NCI-H345 treated with DMSO at 0.1 percent for 48 hours (cell line): ENCODE results near the gene ISM1.
A peak's percentile ranks its signal among the peaks of the same experiment; 100 is the strongest.

Experiments used
- DNase-seq: peaks from one replicate; lab custom pipeline; 2025; ENCODE audit not compliant: unreplicated experiment; lab: John Stamatoyannopoulos, UW

Gene ISM1

DNA sequence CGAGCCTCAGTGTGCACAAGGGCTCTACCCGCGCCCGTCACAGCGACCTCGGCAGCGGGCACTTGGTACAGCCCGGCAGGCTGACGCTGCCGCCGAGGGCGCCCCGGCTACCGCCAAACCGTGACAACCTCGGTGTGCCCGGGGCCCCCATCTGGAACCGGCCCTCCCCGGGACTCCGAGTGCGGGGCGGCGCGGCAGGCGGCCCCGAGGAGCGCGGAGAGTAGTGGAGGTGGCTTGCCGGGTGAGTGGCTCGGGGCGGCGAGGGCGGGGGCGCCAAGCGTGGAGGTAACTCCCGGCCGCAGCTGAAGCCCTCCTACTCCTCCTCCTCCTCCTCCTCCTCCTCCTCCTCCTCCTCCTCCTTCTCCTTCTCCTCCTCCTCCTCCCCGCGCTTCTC, at the start of gene ISM1:
ISM1 (plus strand) TSS at position 371 of the 394 bp plus-strand sequence. CDS start 503 bp downstream, outside the sequence.
- DNase-seq = no peak

DNA sequence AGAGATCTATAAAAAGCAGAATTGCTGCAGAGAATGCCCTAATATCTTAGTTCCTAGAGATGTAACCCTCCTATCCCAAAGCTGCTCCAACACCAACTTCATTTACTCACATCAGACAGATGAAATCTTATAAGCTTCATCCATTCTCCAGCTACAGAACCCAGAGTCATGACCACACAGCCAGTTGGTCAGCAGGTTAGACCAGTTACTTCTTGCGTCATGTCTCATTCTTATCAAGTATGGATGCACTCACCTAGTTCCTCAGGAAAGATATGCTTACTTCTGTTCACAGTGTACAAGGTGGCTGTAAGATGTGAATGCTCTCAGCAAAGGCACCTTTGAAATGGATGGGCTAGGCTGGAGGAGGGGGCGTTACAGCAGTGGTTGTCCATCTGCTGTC, 47.9 kb upstream of the ISM1 start:
- DNase-seq = no peak

DNA sequence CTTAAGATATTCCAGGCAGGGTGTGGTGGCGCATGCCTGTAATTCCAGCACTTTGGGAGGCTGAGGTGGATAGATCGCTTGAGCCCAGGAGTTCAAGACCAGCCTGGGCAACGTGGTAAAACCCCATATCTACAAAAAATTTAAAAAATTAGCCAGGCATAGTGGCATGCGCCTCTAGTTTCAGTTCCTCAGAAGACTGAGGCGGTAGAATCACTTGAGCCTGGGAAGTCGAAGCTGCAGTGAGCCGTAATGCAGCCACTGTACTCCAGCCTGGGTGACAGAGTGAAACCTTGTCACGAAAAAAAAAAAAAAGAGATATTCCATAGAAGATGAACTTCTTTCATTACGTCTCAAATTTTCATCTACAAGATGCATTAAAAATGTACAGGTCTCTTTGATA, 46.7 kb upstream of the ISM1 start:
- DNase-seq = no peak

DNA sequence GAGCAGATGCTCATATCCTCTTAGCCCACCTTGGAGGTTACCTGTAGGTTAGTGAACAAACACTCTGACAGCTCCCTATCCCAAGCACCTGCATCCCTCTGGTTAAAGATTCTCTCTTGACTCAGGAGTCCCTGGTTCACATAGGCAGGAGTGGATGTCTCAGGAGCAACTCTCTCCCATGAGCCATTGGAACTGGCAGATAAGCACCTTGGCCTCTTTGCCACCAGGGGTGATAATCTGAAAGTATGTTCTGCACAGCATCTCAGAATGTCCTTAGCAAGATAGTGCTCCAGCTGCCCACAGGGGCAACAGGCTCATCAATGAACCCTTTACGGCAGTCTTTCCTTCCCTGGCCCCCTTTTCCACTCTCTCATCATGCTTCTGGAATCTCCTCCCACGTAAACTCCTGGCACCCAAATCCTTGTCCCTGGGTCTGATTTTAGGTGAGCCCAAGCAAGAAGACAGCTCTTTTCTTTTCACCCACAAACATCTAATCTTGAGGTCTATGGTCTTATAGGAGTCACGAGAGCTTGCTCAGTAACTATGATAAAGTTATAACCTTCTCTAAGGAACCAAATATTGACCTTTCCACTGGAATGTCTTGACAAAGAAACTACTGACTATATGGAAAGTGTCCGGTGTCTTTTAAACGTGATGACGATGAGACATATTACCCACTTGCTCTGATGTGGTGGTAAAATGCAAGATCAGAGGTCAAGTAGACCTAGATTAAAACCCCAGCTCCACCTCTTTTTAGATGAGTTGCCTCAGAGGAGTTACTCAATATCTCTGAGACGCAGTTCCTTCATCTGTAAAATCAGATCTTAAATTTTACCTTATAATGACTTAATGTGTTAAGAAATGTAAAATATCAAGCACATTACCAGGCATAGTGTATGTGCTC, 39.8 kb upstream of the ISM1 start:
- no peak for DNase-seq

DNA sequence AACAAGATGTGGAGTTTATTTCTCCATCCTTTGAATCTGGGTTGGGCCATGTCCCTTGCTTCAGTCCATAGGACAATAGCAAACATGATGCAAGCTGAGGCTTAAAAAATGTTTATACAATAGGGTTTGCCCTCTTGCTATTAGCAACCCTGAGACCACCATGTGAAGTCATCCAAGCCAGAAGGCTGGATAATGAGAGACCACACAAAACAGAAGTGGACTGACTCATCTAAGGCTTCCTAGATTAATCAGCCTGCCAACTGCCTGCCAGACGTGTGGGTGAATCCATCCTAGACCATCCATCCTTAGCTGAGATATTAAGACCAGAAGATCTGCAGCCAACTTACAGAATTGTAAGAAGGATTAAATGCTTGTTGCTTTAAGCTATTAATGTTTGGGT, 38.1 kb upstream of the ISM1 start:
- DNase-seq = no peak

DNA sequence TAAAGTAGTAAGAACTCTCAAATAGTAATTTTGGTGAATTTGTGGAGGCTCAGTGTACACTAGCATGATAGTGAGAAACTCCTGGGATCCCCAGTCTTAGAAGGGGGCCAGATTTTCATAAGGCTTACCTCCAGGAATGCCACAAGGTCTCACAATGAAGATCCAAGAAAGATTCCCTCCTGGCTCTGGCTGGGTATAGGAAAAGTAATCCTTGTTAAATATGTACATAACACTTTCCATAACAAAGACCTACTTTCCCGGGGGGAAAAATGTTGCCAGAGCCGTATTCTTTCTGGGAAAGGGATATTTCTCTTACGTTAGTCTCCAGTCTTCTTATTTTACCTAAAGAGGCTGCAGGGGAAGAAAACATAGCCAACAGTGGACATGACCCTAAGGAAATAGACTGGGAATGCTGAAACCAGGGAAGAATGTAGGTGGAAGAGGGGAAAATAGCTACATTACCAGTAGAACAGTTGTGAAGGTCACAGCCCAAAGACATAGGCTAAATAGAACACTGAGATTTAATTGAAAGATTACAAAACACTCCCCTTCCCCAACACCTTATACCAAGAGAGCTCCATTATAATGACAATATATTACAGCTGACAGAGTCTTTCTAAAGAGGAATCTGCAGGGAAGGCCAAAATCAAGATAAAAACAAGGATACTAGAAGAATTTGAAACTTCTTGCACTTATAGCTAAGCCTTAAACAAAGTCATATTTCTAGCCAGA, 34.9 kb upstream of the ISM1 start:
- no peak for DNase-seq

DNA sequence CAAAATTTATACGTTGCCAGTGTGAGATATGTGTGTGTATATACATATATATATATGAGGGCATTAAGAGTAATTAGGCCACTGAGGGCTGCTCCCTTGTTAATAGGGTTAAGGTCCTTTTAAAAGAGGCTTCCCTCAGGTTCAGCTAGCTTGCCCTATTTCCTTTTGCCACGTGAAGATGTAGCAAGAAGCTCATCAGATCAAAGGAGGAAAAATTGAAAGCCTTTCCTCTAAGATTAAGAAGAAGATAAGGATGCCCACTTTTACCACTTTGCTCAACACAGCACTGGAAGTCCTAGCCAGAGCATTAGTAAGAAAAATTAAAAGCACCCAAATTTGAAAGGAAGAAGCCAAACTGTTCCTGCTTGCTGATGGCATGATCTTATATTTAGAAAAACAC, 33.2 kb upstream of the ISM1 start:
- DNase-seq = no peak

DNA sequence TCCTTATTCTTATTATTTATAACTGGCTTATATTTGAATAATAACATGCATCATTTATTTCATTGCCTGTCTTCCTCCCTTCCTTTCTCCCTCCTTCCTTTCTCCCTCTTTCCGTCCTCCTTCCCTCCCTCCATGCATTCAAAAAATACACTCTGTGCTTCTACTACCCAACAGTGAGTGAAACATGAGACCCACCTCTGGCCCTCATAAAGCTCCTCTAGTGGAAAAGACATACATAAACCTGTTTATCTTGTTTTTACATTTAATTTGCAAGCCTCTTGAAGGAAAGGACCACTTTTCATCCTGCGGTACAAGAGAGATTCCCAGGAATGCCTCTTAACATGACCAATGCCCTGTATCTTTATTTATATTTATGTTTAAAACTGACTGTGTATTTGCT, 21.8 kb upstream of the ISM1 start:
- DNase-seq = no peak

DNA sequence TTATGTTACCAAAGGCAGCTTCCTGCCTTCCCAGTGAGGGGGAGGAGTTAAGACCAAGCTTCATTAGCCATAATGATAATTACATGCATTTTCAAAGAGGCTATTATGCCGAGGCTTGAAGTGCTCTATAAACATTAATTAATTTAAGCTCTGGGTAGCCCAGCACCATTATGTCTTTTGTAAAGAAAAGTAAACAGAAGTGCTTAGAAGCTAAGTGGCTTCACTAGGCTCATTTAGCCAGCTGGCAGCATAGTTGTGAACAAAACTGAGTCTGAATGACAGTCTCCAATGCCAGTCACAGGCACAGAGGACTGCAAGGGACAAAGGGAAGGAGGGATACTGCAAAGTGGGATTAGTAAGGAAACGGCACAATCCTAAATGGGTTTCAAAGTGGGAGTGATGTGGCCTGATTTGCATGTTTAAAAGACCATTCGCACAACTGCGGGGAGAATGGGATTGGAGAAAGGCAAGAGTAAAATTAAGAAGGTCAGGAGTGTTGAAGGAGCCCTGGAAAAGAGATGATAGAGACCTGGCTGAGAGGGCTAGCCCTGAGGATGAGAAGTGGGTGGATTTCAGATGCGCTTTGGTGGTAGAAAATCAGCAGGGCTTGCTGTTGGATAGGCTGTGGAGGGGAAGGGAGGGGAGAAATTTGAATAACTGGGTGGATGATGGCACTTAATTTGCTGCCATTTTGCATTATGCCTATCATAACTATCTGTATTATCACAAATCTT, 20.1 kb upstream of the ISM1 start:
- DNase-seq = peak; percentile 98

DNA sequence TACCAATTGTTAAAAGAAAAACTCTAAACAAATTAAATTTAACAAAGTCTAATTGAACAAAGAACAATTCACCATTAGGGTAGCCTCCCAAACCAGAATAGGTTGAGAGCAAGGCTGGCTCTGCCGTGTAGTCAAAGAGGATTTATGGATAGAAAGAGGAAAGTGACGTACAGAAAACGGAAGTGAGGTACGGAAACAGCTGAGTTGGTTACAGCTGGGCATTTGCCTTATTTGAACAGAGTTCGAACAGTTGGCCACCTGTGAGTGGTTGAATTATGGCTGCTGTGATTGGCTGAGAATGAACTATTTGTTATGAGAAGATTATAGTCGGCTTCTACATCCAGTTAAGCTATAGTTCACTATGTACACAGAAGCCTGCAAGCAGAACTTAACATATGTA, 18.5 kb upstream of the ISM1 start:
- no peak for DNase-seq

DNA sequence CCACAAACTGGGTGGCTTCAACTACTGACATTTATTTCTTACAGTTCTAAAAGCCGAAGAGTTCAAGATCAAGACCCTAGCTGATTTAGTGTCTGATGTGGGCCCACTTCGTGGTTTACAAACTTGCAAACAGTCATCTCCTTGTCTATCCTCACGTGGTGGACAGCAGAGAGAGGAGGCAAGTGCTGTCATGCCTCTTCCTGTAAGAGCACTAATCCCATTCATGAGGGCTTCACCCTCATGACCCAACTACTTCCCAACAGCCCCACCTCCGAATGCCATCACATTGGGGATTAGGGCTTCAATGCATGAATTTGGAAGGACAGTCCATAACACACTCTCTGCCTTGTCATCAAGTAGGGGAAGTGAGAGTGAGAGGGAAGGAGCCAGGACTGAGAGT, 15.6 kb upstream of the ISM1 start:
- no peak for DNase-seq

DNA sequence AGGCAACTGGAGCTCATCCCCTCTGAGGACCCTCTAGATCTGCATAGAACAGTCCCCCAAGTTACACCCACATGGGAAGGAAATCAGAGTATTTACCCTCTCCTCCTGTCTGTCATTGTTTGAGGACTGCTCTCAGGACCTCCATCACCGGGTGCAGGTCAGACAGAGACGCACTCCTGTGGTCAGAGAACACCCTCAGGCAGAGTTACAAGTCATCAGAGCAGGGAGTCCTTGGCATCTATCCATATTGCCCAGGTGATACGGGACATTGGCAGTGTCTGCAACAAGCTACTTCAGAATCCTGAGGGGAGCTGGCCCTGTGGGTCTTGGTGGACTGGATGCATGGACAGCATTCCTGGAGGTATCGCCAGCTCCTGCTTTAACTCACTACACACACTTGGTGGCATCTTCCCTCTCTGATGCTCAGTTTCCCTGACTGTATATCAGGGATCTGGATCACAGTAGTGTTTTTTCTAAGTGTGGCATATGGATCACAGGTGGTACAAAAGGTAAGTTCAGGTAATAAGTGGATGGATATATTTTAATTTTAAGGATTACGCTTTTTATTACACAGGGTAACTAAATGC, 15.1 kb upstream of the ISM1 start:
- peak; percentile 18 for DNase-seq

DNA sequence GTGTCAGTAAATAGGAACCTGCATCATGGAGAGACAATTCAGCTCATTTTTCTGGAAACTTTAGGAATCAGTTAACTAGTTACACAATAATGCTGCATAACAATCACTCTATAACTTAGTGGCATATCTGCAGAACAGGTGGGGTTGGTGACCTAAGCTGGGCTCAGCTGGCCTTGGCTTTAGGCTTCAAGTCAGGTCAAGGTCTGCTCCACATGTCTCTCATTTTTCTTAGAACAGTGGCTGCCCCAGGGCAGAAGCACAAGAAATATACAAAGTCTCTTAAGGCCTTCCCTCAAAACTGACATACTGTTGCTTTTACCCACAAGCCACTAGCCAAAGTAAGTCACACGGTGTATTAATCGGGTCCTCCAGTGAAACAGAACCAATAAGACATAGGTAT, 14.1 kb upstream of the ISM1 start:
- DNase-seq = no peak

DNA sequence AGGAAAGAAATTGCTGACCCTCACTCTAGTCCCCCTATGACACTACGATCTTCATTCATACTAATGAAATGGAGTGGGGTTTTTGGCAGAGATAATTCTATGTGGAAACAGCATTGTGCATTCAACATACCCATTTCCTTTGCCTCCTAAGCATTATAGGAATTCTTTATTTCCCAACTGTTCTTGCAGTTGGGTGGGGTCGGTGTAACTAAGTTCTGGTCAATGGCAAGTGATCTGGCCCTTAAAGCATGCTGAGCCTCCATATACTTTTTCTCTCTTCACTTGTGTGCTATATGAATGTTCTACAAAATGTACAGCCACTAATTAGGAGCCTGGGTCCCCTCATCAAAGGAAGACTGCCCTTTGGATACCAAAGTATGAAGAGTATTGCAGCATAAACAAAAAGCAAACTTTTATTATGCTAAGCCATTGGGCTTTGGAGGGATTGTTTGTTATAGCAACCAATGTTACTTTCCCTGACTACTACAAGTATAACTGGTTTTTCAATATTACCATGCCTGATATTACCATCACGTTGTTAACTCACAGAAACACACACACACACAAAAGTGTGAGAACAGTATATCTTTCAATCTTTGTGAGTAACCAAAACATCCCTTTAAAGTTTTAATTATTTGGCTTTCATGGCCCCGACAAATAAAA, 9.0 kb upstream of the ISM1 start:
- no peak for DNase-seq

DNA sequence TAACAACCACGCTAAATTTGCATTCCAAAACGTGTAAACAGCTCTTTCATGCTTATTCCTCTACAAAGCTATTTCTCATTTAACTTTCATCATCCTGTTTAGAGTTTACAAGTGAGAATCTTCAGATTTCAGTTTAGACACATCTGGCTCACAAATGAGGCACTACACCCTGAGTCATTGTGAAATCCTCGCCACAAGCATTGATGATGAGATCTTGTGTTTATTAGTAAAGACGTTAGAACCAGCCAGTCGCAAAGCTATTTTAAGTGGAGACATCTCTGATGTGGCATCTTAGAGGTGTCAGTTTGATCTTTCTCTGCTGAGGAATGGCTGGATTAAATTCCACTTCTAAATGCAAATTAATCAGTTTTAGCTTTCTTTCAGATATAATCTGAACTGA, 8.3 kb upstream of the ISM1 start:
- no peak for DNase-seq

DNA sequence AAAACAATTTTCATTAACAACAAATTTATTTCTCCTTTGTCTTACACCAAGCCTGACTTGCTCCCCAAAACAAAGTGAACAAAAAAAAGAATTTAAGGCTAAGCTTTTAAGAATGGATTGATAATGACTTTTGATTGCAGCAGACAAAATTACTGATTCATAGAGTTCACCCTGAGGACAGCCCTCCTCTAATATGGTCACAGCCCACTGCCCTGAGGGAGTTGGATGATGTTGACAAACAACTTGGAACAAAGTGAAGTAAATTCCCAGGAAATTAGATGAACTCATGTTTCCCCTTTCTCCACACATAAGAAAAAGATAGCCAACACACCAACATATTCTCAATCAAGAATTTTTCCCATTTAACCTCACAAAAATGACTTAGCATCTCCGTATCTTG, 7.7 kb upstream of the ISM1 start:
- DNase-seq = no peak

DNA sequence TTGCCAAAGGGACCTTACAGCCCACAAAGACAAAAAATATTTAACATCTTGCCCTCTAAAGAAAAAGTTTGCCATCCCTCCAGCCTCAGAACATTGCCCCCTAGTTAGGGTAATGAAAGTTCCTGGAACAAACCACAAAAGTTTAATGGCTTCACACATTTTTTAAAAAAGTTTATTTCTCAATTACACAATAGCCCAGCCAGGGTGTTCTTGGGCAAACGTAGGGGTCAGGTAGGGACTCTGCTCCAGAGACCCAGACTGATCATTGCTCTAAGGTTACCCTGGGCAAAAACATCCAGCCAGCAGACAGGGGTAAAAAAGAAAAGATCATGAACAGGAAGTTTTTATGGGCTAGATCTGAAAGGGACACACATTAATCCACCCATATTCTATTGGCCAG, 4.5 kb upstream of the ISM1 start:
- DNase-seq = no peak

DNA sequence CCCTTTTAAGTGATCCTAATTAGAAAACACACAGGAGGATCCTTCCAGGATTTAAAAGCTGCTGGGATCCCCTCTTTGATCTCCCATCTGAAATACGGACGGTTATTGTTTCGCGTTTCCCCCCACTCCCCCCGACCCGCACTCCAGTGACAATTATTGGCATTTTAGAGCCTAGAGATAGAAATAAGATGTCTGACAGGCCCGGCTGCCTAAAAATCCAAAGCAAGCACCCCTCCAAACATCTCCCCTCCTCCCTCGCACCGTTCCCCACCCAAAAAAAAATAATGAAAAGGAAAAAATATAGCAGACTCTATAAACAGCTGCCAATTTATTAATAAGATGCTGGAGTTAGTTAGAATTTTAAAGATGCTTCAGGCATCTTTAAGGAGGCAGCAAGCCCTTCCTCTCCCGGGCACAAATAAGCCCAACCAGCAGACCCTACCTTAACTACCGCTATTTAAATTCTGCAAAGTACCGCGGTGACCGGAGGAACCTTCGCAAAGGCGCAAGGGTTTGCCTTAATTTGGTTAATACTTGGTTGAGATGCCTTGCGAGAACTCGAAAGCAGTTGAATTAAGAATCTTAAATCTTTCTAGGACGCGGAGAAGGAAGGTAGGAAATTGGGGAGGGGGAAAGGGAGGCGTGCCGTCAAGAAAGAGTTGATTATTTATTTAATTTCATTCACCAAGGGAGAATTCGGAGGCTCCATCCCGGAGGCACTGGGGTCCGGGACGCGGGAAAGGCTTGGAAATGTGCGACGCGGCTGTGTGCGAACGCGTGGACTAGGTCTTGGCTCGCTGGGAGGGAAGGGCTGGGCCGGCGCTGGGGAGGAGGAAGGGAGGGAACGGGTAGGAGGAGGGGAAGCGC, 1.5 kb upstream of the ISM1 start:
- DNase-seq = no peak

DNA sequence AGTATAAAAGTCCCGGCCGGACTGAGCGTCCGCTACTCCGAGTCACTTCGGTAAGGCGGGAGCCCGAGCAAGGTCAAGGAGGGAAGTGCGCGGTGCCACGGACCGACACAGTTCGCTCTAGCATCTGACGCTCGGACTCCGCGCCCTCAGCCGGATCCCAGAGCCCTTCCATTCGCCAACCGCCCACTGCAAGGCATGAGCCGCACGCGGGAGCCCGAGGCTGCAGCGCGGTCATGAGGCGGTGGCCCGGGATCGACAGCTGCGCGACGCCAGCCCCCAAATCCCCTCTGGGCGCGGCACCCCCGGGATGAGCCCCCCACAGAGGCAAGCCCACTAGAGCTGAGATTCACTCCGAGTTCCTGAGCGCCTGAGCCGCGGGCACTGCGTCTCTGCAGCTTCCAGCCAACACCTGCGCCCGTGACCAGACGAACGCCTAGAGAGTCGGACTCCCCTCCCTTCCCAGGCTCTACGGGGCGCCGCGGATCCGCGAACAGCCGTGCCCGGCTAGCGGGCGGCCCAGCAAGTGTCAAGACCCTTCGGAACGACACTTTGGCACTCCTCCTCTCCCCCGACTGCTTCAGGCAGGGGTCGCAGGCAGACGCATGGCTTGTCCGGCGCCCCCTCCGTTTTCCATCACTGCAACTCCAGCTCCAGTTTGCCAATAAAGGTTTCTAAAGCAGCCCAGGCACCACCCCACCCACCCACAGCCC, 725 bp upstream of the ISM1 start:
- DNase-seq = no peak
